ENCODE data around the gene ECM1. TPM values are rescaled to one million over a fixed set of nuclear protein-coding genes. Genes with fewer than 3 reads are reported as not detected.

ECM1 gene
- total RNA-seq, 6 experiments from 2014 or later = 8.8 to 26.7 (median 14.9) TPM

DNA sequence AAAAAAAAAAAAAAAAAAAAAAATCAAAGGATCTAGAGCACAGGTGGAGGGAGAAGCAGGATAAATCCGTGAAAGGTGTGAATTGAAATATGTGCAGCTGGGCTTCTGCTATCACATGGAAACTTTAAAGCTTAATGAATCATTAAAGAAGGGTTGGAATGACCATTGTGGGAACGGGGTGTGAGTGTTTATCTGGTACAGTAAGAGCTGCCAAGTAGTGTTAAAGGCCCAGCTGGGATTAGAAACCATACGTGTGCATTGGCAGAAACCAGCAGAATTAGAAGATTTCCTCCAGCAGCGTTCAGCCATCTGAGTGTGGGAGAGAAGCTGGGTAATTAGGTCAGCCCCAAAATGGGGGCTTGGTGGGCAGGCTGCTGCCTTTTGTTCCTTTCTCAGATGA is 21.1 kb downstream of the ECM1 start:
- ATAC-seq (peak in 1 of 4 donors; percentile 23), DNase-seq (no peak)
- no peak for TF ChIP-seq POLR2A (IDR thresholded peaks at IDR 0.05)
- TF ChIP-seq, protein P1, sequence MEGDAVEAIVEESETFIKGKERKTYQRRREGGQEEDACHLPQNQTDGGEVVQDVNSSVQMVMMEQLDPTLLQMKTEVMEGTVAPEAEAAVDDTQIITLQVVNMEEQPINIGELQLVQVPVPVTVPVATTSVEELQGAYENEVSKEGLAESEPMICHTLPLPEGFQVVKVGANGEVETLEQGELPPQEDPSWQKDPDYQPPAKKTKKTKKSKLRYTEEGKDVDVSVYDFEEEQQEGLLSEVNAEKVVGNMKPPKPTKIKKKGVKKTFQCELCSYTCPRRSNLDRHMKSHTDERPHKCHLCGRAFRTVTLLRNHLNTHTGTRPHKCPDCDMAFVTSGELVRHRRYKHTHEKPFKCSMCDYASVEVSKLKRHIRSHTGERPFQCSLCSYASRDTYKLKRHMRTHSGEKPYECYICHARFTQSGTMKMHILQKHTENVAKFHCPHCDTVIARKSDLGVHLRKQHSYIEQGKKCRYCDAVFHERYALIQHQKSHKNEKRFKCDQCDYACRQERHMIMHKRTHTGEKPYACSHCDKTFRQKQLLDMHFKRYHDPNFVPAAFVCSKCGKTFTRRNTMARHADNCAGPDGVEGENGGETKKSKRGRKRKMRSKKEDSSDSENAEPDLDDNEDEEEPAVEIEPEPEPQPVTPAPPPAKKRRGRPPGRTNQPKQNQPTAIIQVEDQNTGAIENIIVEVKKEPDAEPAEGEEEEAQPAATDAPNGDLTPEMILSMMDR (IDR thresholded peaks at IDR 0.05) = no peak
- Histone ChIP-seq H3K36me3 (no peaks in the 10 kb centered on the region), H3K27me3 (no peaks in the 10 kb centered on the region), H3K4me1 (peaks cover 0 to 23% (median 5%) of the 10 kb centered on the region in 4 donors), H3K4me3 (no peak overlapping the region), H3K27ac (no peak overlapping the region), H3K9me3 (no peaks in the 10 kb centered on the region)
- 24% methylated on average over 4 of the region's 4 CpGs for WGBS (ENCODE audit: insufficient coverage, low coverage, low lambda C conversion rate, missing lambda C conversion rate)
- intact Hi-C loops (cut with DNase I) = no loop called here

DNA sequence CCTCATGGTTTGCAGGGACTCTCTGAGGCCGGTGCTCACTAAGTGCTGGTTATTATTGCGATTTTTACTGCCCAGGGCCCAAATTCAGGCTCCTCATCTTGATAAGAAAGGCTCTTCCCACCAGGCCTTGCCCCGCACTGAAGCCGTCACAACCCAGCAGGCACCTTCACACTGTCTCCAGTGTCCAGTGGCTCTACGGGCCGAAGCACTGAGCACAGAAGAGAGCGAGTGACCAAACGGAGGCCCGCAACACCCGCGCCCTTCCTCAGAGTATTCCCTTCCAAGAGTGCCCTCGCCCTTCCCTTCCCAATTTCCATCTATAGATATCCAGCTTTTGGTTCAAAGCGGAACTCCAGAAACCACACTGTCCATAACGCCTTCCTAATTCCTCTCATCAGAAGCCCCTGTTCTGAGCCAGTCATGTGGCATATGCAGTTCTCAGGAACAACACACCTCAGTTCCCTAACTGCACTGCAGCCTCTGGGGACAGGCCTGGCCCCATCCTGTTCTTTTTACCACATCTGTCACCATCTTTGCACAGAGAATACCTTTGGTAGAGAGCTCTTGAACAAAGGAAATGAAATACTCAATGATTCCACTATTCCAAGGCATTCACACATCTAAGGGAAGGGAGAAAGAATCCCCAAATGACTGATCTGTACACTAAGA is 22.7 kb downstream of the ECM1 start:
- 89% methylated on average over 5 of the region's 14 CpGs for WGBS (ENCODE audit: insufficient coverage, low coverage, low lambda C conversion rate, missing lambda C conversion rate)
- Histone ChIP-seq H3K27ac (no peak overlapping the region), H3K4me1 (peaks cover 0 to 23% (median 5%) of the 10 kb centered on the region in 4 donors), H3K27me3 (no peaks in the 10 kb centered on the region), H3K9me3 (no peaks in the 10 kb centered on the region), H3K4me3 (no peak overlapping the region), H3K36me3 (no peaks in the 10 kb centered on the region)
- DNase-seq (peak in 1 of 3 donors; percentile 41), ATAC-seq (no peak)
- intact Hi-C loops (cut with DNase I) = loop anchor here in 1 of 2 donors (10.0 kb wide), 1 partner anchor 66 kb away; no protein-coding TSS in a partner anchor
- TF ChIP-seq POLR2A (IDR thresholded peaks at IDR 0.05) = no peak
- TF ChIP-seq, protein P1 (IDR thresholded peaks at IDR 0.05) = no peak

DNA sequence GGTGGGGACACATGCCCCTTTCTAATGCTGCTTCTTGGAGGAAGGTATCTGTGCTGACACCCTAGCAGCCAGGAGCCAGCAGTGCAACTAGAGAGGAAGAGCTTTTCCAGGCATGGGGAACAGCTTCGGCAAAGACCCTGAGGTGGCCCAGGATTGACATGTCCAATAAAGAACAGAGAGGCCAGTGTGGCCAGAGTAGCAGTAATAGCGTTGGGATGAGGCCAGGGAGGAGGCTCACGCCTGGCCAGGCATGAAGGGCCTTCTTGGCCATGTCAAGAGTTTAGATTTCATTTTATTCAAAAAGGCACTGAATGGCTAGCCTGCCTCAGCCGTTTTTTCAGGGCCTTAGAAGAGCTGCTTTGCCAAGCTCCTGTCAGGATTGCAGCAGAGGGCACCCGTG is 25.0 kb downstream of the ECM1 start:
- Histone ChIP-seq H3K4me3 (no peak overlapping the region), H3K4me1 (peaks cover 0 to 23% (median 5%) of the 10 kb centered on the region in 4 donors), H3K27ac (peak overlapping the region; percentile 63 to 76 (median 70)), H3K9me3 (no peaks in the 10 kb centered on the region), H3K36me3 (no peaks in the 10 kb centered on the region), H3K27me3 (no peaks in the 10 kb centered on the region)
- TF ChIP-seq, protein P1 (IDR thresholded peaks at IDR 0.05) = no peak
- no peak for TF ChIP-seq POLR2A (IDR thresholded peaks at IDR 0.05)
- ATAC-seq (peak in 2 of 4 donors; percentile 11 to 20), DNase-seq (peak in 1 of 3 donors; percentile 41)
- 18% methylated on average over 4 of the region's 5 CpGs for WGBS (ENCODE audit: insufficient coverage, low coverage, low lambda C conversion rate, missing lambda C conversion rate)
- intact Hi-C loops (cut with DNase I) = loop anchor here in 1 of 2 donors (10.0 kb wide), 1 partner anchor 68 kb away; no protein-coding TSS in a partner anchor

- no peak overlapping the region for H3K4me3 ChIP-seq
- ATAC-seq (no peak), DNase-seq (peak in 1 of 3 donors; percentile 42)
- H3K27ac ChIP-seq = no peak overlapping the region
- no peaks in the 10 kb centered on the region for H3K36me3 ChIP-seq
- peaks cover 0 to 19% (median 5%) of the 10 kb centered on the region in 4 donors for H3K4me1 ChIP-seq
- WGBS (ENCODE audit: insufficient coverage, low coverage, low lambda C conversion rate, missing lambda C conversion rate) = 100% methylated on average over 1 of the region's 6 CpGs
- intact Hi-C loops (cut with DNase I) = loop anchor here in 1 of 2 donors (10.0 kb wide), 1 partner anchor 69 kb away; no protein-coding TSS in a partner anchor
- no peaks in the 10 kb centered on the region for H3K27me3 ChIP-seq
- TF ChIP-seq, protein P1 (IDR thresholded peaks at IDR 0.05) = no peak
- TF ChIP-seq POLR2A (IDR thresholded peaks at IDR 0.05) = no peak
- H3K9me3 ChIP-seq = no peaks in the 10 kb centered on the region
Observed at GRCh38 chr1:150534002-150534401, 26.1 kb downstream of the ECM1 start.

All from right lobe of liver (tissue), 6 donors.